Stimulated activated naive B cell treated with anti-CD40 and anti-IgM and Interleukin-4, amounts not matched to agents 10 μg/mL and 1 μg/mL and 100 μg/mL, for 72 hours (primary cell): ENCODE results near the gene STK39.

ENCODE experiments used
- ATAC-seq, 2 donors: fragments of 150-1000 bp; cut with Tn5 transposase; replicated peaks; 2 replicates each; pipeline ENCODE4 v1.10.0; 2021; ENCODE audit warnings: moderate library complexity in 1 of 2
- DNase-seq: peaks from one replicate; pipeline ENCODE4 v3.0.0; 2021
- H3K27ac Mint-ChIP-seq: one replicate; pipeline ENCODE4 v1.8.0; 2022; ENCODE audit warnings: mild to moderate bottlenecking, mixed read lengths
- H3K27me3 Mint-ChIP-seq, 2 donors: one replicate each; pipeline ENCODE4 v1.8.0; 2022; ENCODE audit warnings: mixed read lengths in 2 of 2
- H3K36me3 Mint-ChIP-seq, 2 donors: one replicate each; pipeline ENCODE4 v1.8.0; 2022; ENCODE audit warnings: mixed read lengths in 2 of 2, mild to moderate bottlenecking in 1 of 2
- H3K4me1 Mint-ChIP-seq, 2 donors: one replicate each; pipeline ENCODE4 v1.8.0; 2022; ENCODE audit warnings: mixed read lengths in 2 of 2, mild to moderate bottlenecking in 1 of 2
- H3K4me3 Mint-ChIP-seq, 2 donors: one replicate each; pipeline ENCODE4 v1.8.0; 2022; ENCODE audit warnings: mild to moderate bottlenecking in 2 of 2, mixed read lengths in 2 of 2, moderate library complexity in 1 of 2
- H3K9me3 Mint-ChIP-seq, 2 donors: one replicate each; pipeline ENCODE4 v1.8.0; 2022; ENCODE audit warnings: mixed read lengths in 2 of 2, mild to moderate bottlenecking in 1 of 2

The STK39 gene

DNA sequence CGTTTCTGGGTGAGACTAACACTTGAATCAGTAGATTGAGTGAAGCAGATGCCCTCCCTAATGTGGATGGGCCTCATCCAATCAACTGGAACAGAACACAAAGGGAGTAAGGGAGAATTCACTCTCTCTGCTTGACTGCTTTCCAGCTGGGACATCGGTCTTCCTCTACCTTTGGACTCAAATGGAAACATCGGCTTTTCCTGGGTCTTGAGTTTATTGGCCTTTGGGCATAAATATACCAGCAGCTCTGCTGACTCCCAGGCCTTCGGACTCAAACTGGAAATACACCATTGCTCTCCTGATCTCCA, 311.6 kb downstream of the STK39 start:
- Mint-ChIP-seq H3K27ac (no peak overlapping the region), H3K4me1 (no peaks in the 10 kb centered on the region), H3K27me3 (peaks cover 5 to 9% of the 10 kb centered on the region in 2 donors), H3K4me3 (no peak overlapping the region), H3K36me3 (no peaks in the 10 kb centered on the region), H3K9me3 (peaks cover 1 to 4% of the 10 kb centered on the region in 2 donors)
- DNase-seq (no peak), ATAC-seq (no peak)

DNA sequence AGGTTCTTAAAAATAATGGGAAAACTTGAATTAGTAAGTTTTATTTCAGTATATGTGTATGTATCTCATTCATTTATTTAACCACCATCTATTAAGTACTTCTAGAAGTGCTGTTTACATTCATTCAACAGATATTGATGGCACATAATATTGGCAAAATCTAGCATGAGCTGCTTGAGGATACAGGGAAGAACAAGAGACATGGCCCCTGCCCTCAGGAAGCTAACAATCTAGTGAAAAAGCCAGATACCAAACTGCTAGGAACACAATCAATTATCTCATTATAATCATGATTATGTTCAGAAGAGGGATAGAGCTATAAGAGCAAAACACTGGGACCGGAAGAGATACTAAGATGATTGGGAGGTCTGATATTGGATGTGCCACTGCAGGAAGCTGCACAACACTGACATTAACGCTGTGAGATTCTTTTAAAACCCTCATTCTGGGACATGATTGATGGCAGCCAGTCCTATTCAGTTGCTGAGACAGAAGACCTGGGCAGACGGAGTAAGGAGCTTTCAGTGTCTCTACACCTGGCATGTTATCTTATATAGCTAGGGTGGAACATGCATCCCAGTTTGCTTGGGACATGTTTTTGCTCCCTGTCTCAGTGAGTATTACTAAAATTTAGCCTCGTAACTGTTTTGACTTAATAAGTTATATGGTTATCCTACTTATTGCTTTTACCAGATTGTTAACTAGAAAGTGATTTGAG, 314.1 kb downstream of the STK39 start:
- no peaks in the 10 kb centered on the region for H3K36me3 Mint-ChIP-seq
- DNase-seq, result no peak
- ATAC-seq, result no peak
- no peaks in the 10 kb centered on the region for H3K4me1 Mint-ChIP-seq
- peaks cover 1 to 4% of the 10 kb centered on the region in 2 donors for H3K9me3 Mint-ChIP-seq
- no peak overlapping the region for H3K27ac Mint-ChIP-seq
- no peak overlapping the region for H3K4me3 Mint-ChIP-seq
- peaks cover 0 to 9% of the 10 kb centered on the region in 2 donors for H3K27me3 Mint-ChIP-seq

DNA sequence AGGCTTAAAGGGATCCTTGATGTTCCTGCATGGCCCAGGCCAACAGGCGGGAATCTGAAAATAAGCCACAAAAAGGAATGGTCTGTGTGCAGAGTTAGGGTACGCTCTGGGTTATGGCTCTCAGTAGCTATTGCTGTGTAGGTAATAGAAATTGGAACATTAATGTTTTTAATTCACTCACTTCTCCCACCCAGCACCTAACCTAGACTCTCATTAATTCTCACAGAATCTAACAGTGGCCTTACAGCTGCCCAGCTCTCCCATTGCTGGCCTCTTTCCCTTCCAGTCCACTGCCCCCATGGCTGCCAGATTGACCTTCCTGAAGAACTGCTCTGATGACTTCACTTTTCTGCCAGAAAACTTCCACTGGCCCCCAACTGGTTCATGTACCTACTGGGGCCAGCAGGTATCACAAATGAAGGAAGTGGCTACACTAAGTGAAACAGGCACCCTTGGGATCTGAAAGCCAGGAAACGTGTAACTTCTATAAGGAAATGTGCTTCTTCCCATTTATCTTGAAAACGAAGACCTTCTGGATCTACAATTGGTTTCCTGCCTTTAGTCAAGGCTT, 315.2 kb downstream of the STK39 start:
- no peaks in the 10 kb centered on the region for H3K4me1 Mint-ChIP-seq
- ATAC-seq (no peak), DNase-seq (no peak)
- H3K27me3 Mint-ChIP-seq, result peaks cover 0 to 6% of the 10 kb centered on the region in 2 donors
- H3K27ac Mint-ChIP-seq, result no peak overlapping the region
- H3K9me3 Mint-ChIP-seq, result peaks cover 1 to 4% of the 10 kb centered on the region in 2 donors
- no peak overlapping the region for H3K4me3 Mint-ChIP-seq
- H3K36me3 Mint-ChIP-seq, result no peaks in the 10 kb centered on the region

DNA sequence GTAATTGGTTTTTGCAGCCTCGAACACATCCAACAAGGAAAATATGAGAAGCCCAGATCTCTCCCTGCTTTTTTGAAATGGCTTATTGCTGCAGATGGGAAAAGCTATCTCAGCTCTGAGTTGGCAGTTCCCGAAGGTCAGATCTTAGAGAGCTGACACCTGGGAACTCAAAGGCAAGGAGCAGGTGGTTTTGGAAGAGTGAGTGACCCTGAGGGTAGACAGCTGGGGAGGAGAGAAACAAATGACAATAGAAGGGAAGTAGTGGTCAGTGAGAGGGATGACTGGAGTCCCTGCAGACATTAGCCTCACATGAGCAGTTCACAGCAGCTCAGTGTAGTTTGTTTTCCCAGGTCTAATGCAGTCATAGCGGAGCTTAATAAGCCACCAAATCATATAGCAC, 317.9 kb downstream of the STK39 start:
- Mint-ChIP-seq H3K27me3 (no peaks in the 10 kb centered on the region), H3K27ac (no peak overlapping the region), H3K9me3 (peaks cover 0 to 1% of the 10 kb centered on the region in 2 donors), H3K36me3 (no peaks in the 10 kb centered on the region), H3K4me1 (no peaks in the 10 kb centered on the region), H3K4me3 (no peak overlapping the region)
- no peak for DNase-seq
- ATAC-seq, result no peak

DNA sequence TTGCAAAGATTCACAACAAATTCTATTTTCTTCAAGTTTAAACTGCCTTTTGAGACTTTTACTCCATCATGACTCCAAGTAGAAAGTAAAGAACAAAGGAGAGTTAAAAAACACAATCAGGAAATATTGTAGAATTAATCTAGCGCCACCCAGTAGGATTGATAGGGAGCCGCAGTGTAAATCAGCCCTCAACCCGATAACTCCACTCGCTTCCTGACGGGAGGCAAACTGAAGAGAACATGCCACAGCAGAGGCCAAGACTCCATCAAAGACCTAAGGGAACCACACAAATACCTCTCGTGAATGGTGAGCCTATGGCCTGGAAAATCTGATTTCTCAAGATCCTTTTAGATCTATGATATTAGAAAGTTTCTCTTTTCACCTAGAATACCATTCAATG, 319.0 kb downstream of the STK39 start:
- Mint-ChIP-seq H3K36me3 (no peaks in the 10 kb centered on the region), H3K9me3 (peaks cover 0 to 1% of the 10 kb centered on the region in 2 donors), H3K27me3 (no peaks in the 10 kb centered on the region), H3K27ac (no peak overlapping the region), H3K4me1 (no peaks in the 10 kb centered on the region), H3K4me3 (no peak overlapping the region)
- DNase-seq (no peak), ATAC-seq (no peak)

DNA sequence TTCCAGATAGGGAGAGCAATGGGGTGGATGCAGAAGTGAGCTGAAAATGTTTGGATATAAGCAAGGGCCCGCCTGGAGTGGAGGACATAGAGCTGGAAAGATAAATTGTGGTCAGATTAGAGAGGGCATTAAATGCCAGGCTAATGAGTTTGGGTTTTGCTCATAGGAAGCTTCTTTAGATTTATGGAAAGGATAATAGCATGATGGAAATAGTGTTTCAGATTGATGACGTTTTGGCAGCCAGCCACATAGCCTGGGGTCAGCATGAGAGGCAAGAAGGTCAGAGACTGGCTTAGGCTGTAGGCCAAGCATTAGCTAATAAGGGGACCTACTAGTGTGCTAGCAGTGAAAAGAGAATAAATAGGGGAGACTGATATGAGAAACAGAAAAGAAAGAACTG, 321.6 kb downstream of the STK39 start:
- DNase-seq (no peak), ATAC-seq (no peak)
- no peaks in the 10 kb centered on the region for H3K9me3 Mint-ChIP-seq
- H3K27ac Mint-ChIP-seq, result no peak overlapping the region
- no peaks in the 10 kb centered on the region for H3K4me1 Mint-ChIP-seq
- H3K27me3 Mint-ChIP-seq, result no peaks in the 10 kb centered on the region
- H3K4me3 Mint-ChIP-seq, result no peak overlapping the region
- H3K36me3 Mint-ChIP-seq, result no peaks in the 10 kb centered on the region

DNA sequence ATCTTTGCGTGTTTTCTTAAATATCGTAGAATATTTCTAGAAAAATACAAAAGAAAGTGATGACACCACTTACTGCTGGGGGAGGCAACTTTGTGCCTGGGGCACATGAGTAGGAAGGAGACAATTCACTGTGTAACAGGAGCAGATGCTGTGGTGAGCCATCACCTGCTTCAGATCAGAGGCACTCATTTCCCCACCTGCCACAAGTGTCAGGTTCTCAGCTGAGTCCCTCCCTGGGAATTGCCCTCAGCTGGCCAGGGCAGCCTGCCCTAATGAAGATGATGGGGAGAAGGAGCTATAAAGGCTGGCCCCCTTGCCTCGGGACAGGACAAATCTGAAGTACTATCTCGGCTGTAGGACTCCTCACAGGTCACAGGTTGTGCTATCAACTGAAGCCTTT, 322.8 kb downstream of the STK39 start:
- H3K4me3 Mint-ChIP-seq, result no peak overlapping the region
- no peaks in the 10 kb centered on the region for H3K4me1 Mint-ChIP-seq
- H3K36me3 Mint-ChIP-seq, result no peaks in the 10 kb centered on the region
- ATAC-seq (no peak), DNase-seq (no peak)
- H3K27me3 Mint-ChIP-seq, result no peaks in the 10 kb centered on the region
- no peaks in the 10 kb centered on the region for H3K9me3 Mint-ChIP-seq
- H3K27ac Mint-ChIP-seq, result no peak overlapping the region

DNA sequence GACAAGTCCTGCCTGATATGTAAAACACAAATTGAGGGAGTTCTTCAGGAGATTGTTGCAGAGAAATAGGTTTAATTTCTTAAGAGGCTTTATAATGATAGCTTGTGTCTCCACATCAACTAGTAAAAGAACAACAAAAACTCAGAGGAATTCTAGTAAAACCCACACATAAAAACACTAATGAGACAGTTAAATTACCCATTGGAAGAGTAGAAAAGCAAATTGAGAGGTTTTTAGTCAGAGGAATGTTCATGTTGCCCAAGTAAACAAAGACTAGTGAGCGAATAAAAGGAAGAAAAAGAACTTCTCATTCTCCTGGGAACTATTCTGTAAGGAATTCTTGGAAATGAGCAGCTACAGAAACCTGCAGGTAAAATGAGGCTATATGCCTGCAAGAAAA, 330.6 kb downstream of the STK39 start:
- Mint-ChIP-seq H3K4me3 (no peak overlapping the region), H3K27ac (no peak overlapping the region), H3K27me3 (peaks cover 0 to 2% of the 10 kb centered on the region in 2 donors), H3K36me3 (no peaks in the 10 kb centered on the region), H3K9me3 (no peaks in the 10 kb centered on the region), H3K4me1 (no peaks in the 10 kb centered on the region)
- no peak for DNase-seq
- ATAC-seq, result no peak

DNA sequence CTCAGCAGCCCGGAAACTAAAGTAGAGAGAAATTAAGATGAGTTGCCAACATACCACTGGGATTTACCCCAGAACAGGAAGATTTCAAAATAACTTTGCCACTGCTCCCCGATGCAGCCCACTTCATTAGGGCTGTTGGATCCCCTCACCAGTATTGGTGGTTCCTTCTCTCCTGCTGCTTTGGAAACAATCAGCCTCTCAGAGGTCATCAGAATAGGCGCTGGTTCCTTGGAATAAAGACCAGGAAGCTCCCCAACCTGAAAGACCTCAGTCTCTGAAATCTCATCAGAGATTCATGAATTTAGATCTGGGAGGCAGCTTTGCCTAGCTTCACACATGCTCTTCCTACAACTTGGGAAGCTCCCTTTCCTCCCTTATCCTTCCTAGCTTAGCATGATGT, 332.4 kb downstream of the STK39 start:
- DNase-seq (no peak), ATAC-seq (no peak)
- no peak overlapping the region for H3K4me3 Mint-ChIP-seq
- no peak overlapping the region for H3K27ac Mint-ChIP-seq
- no peaks in the 10 kb centered on the region for H3K9me3 Mint-ChIP-seq
- H3K27me3 Mint-ChIP-seq, result peaks cover 0 to 8% of the 10 kb centered on the region in 2 donors
- H3K36me3 Mint-ChIP-seq, result no peaks in the 10 kb centered on the region
- no peaks in the 10 kb centered on the region for H3K4me1 Mint-ChIP-seq

DNA sequence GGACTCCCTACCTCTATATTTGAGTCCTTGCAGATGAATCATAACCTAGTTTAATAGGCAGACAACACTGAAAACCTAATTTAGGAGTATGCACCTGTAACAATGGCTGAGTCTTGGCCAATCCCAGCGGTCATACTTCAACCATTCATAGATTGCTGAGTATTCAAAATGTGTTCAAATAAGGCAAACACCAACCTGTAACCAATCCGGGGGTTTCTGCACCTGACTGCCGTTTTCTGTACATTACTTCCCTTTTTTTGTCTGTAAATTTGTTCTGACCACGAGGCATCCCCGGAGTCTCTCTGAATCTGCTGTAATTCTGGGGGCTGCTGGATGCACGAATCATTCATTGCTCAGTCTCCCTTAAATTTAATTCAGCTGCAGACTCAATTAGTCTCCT, 338.6 kb downstream of the STK39 start:
- Mint-ChIP-seq H3K9me3 (no peaks in the 10 kb centered on the region), H3K27ac (no peak overlapping the region), H3K4me3 (no peak overlapping the region), H3K27me3 (peaks cover 0 to 12% of the 10 kb centered on the region in 2 donors), H3K36me3 (no peaks in the 10 kb centered on the region), H3K4me1 (peaks cover 0 to 7% of the 10 kb centered on the region in 2 donors)
- DNase-seq, result no peak
- ATAC-seq, result peak; percentile 48 to 55

DNA sequence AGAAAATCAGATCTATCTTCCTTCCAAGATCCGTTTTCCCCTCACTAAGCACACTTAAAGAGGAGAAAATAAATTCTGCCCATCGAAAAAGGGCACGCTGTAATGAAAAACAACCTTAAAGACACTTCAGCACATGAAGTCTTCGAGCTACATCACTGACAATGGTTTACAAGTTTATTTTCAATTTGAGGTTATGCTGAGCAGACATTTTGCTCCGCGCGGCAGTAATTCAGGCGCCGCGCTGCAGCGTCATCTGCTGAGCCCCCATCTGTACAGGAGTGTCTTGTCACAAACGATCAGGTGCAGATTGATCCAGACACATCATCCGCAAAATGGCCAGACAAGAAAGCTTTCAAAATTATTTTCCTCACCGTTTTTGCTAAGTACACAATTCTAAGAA, 341.7 kb downstream of the STK39 start:
- DNase-seq (no peak), ATAC-seq (no peak)
- Mint-ChIP-seq H3K4me1 (peaks cover 0 to 7% of the 10 kb centered on the region in 2 donors), H3K27ac (no peak overlapping the region), H3K27me3 (peaks cover 0 to 11% of the 10 kb centered on the region in 2 donors), H3K9me3 (no peaks in the 10 kb centered on the region), H3K36me3 (no peaks in the 10 kb centered on the region), H3K4me3 (no peak overlapping the region)
